WTC11 (cell line): ENCODE measurements around the gene USP38. TPM values are rescaled to one million over a fixed set of nuclear protein-coding genes. Genes with fewer than 3 reads are reported as not detected.
A peak's percentile ranks its signal among the peaks of the same experiment; 100 is the strongest.

Source experiments
- ATAC-seq: fragments of 200-7000 bp; cut with Tn5 transposase; 2 replicates; pipeline ENCODE4 v1.10.0; 2021; ENCODE audit warnings: mild to moderate bottlenecking, moderate library complexity
- CTCF ChIA-PET: fragments of 300-600 bp; sonication (Branson Sonifier 250); formaldehyde crosslinking; loops from one replicate; lab custom pipeline; 2021; ENCODE audit warnings: antibody characterized with exemption; lab: Charles Lee
- POLR2A ChIA-PET: fragments of 350-600 bp; sonication (Branson Sonifier 250); formaldehyde crosslinking; loops from one replicate; lab custom pipeline; 2021; ENCODE audit warnings: antibody characterized with exemption; lab: Charles Lee
- DNase-seq: peaks from one replicate; pipeline ENCODE4 v3.0.0; 2021; ENCODE audit warnings: low spot score
- H3K27ac Mint-ChIP-seq: 2 replicates; pipeline ENCODE4 v1.8.0; 2021; ENCODE audit warnings: mixed read lengths
- H3K27me3 Mint-ChIP-seq: 2 replicates; pipeline ENCODE4 v1.8.0; 2021; ENCODE audit warnings: low read depth, mild to moderate bottlenecking, moderate library complexity, mixed read lengths
- H3K36me3 Mint-ChIP-seq: 2 replicates; pipeline ENCODE4 v1.8.0; 2021; ENCODE audit warnings: mixed read lengths
- H3K4me1 Mint-ChIP-seq: 2 replicates; pipeline ENCODE4 v1.8.0; 2022; ENCODE audit warnings: mixed read lengths
- H3K4me3 Mint-ChIP-seq: 2 replicates; pipeline ENCODE4 v1.8.0; 2021; ENCODE audit warnings: mild to moderate bottlenecking, moderate library complexity, mixed read lengths
- H3K9me3 Mint-ChIP-seq: 2 replicates; pipeline ENCODE4 v1.8.0; 2021; ENCODE audit warnings: mixed read lengths
- AFF4 ChIP-seq: sonication (generic); formaldehyde crosslinking; IDR thresholded peaks from 2 replicates; pipeline ENCODE4 v1.8.1; 2023; ENCODE audit warnings: mild to moderate bottlenecking, missing genetic modification reagents, borderline replicate concordance
- E2F1 ChIP-seq: sonication (generic); formaldehyde crosslinking; IDR thresholded peaks from 2 replicates; pipeline ENCODE4 v1.8.0; 2022; ENCODE audit warnings: mild to moderate bottlenecking, missing genetic modification reagents
- ESRRA ChIP-seq: sonication (generic); formaldehyde crosslinking; IDR thresholded peaks from 2 replicates; pipeline ENCODE4 v1.8.1; 2022; ENCODE audit warnings: mild to moderate bottlenecking, missing genetic modification reagents, borderline replicate concordance
- FOXK1 ChIP-seq: sonication (generic); formaldehyde crosslinking; IDR thresholded peaks from 2 replicates; pipeline ENCODE4 v1.8.0; 2022; ENCODE audit warnings: mild to moderate bottlenecking, moderate library complexity, missing genetic modification reagents
- FOXP4 ChIP-seq: sonication (generic); formaldehyde crosslinking; IDR thresholded peaks from 2 replicates; pipeline ENCODE4 v1.8.0; 2022; ENCODE audit warnings: mild to moderate bottlenecking, missing genetic modification reagents
- IRF2 ChIP-seq: sonication (generic); formaldehyde crosslinking; IDR thresholded peaks from 2 replicates; pipeline ENCODE4 v1.8.0; 2022; ENCODE audit warnings: low read depth, missing genetic modification reagents, borderline replicate concordance
- JAZF1 ChIP-seq: fragments of 250-450 bp; sonication (Bioruptor Pico); IDR thresholded peaks from 2 replicates; pipeline ENCODE4 v1.9.0; 2021; ENCODE audit warnings: moderate library complexity, mild to moderate bottlenecking, inconsistent platforms
- MAX ChIP-seq: sonication (generic); formaldehyde crosslinking; IDR thresholded peaks from 2 replicates; pipeline ENCODE4 v1.8.0; 2022; ENCODE audit warnings: mild to moderate bottlenecking, missing genetic modification reagents
- NFATC4 ChIP-seq: fragments of 250-450 bp; sonication (Bioruptor Pico); IDR thresholded peaks from 2 replicates; pipeline ENCODE4 v1.9.0; 2021; ENCODE audit warnings: mild to moderate bottlenecking
- NFYB ChIP-seq: sonication (generic); formaldehyde crosslinking; conservative IDR thresholded peaks from 2 replicates; pipeline ENCODE4 v1.8.0; 2022; ENCODE audit warnings: low read depth, missing genetic modification reagents
- RELA ChIP-seq: sonication (generic); formaldehyde crosslinking; IDR thresholded peaks from 2 replicates; pipeline ENCODE4 v1.8.1; 2022; ENCODE audit warnings: missing genetic modification reagents, mild to moderate bottlenecking, borderline replicate concordance
- SMAD4 ChIP-seq: sonication (generic); formaldehyde crosslinking; IDR thresholded peaks from 2 replicates; pipeline ENCODE4 v1.8.0; 2022; ENCODE audit warnings: mild to moderate bottlenecking, missing genetic modification reagents
- SOX15 ChIP-seq: fragments of 250-450 bp; sonication (Bioruptor Pico); IDR thresholded peaks from 2 replicates; pipeline ENCODE4 v1.9.0; 2021; ENCODE audit warnings: mild to moderate bottlenecking
- TEAD4 ChIP-seq: sonication (generic); formaldehyde crosslinking; IDR thresholded peaks from 2 replicates; pipeline ENCODE4 v1.8.0; 2022; ENCODE audit warnings: mild to moderate bottlenecking, missing genetic modification reagents
- USF1 ChIP-seq: sonication (generic); formaldehyde crosslinking; IDR thresholded peaks from 2 replicates; pipeline ENCODE4 v1.8.0; 2022; ENCODE audit warnings: mild to moderate bottlenecking, missing genetic modification reagents
- ZNF121 ChIP-seq: sonication (generic); formaldehyde crosslinking; IDR thresholded peaks from 2 replicates; pipeline ENCODE4 v1.8.0; 2023; ENCODE audit warnings: missing genetic modification reagents
- ZNF219 ChIP-seq: sonication (generic); formaldehyde crosslinking; IDR thresholded peaks from 2 replicates; pipeline ENCODE4 v1.8.0; 2023; ENCODE audit warnings: missing genetic modification reagents, mild to moderate bottlenecking, borderline replicate concordance
- ZNF317 ChIP-seq: sonication (generic); formaldehyde crosslinking; IDR thresholded peaks from 2 replicates; pipeline ENCODE4 v1.8.1; 2023; ENCODE audit warnings: low read depth, mild to moderate bottlenecking, moderate library complexity, missing genetic modification reagents, borderline replicate concordance
- total RNA-seq: library from RNA; stranded (reverse); gene quantifications from 3 replicates; pipeline ENCODE4 v1.2.3, GENCODE V29; 2021
- TF ChIP-seq, protein P1 (sequence below): sonication (generic); formaldehyde crosslinking; IDR thresholded peaks from 2 replicates; pipeline ENCODE4 v1.8.1; 2023; ENCODE audit warnings: mild to moderate bottlenecking, moderate library complexity, missing genetic modification reagents

The USP38 gene
- total RNA-seq, 1 experiment from 2014 or later: 10.3 TPM

GRCh38 chr4:143253166-143253565 lies 68.4 kb downstream of the USP38 start (continued):
- no peak for TF ChIP-seq FOXP4 (CRISPR knock-in tag)
- TF ChIP-seq NFATC4: no peak
- no peak for TF ChIP-seq ESRRA (CRISPR knock-in tag)
- TF ChIP-seq MAX (CRISPR knock-in tag): no peak
- no peak for TF ChIP-seq E2F1 (CRISPR knock-in tag)
- TF ChIP-seq NFYB: no peak

DNA sequence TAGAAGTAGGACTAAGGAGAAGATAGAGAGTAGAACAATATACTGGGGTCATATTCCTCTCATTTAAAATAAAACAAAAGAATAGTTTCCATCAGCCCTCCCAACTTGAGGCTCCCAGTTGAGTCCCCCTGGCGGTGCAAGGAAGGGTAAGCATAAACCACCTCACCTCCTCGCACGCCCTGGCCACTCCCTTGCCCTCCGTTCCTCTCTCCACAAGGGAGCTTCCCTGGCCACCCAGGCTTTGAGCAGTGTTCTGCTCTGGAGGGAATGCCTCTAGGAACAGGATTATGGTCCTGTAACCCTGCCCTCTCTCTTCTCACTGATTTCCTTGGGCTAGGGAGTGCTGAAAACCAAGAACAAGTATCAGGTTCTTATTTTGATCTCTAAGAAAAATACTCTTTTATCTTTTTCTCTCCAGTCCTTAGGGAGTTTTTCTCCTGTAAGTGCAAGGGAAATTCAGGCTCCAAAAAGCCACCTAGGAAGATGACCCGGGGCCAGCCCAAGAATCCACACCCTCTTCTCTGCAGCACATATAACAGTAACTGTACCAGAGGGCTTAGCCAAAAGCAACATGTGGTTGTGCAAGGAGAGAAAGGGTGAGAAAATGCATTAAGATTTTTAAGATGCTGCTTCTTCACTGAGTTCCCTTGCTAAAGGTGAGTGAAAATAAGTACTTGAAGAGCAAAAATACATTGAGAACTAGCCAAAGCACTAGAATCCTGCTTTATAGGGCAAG lies 69.9 kb downstream of the USP38 start:
- no peak overlapping the region for H3K27ac Mint-ChIP-seq
- CTCF ChIA-PET: interaction anchor here (0.6 to 1.0 kb wide), 6 partner anchors 9 to 681 kb away, joined by 3 to 9 read pairs (median 4); no protein-coding TSS in a partner anchor
- H3K4me3 Mint-ChIP-seq: no peak overlapping the region
- H3K9me3 Mint-ChIP-seq: peaks cover 5% of the 10 kb centered on the region; the same call in 1 of the 2 replicates
- peak; percentile 56 for DNase-seq
- POLR2A ChIA-PET: interaction anchor here (0.5 kb wide), 1 partner anchor 110 kb away, joined by 5 read pairs; no protein-coding TSS in a partner anchor
- peaks cover 29% of the 10 kb centered on the region for H3K4me1 Mint-ChIP-seq
- no peaks in the 10 kb centered on the region for H3K36me3 Mint-ChIP-seq
- TF ChIP-seq RELA (CRISPR knock-in tag): no peak
- TF ChIP-seq IRF2 (CRISPR knock-in tag): no peak
- no peak for TF ChIP-seq AFF4
- TF ChIP-seq ZNF317: no peak
- no peak for TF ChIP-seq SMAD4 (CRISPR knock-in tag)
- TF ChIP-seq TEAD4: no peak
- no peak for TF ChIP-seq USF1 (CRISPR knock-in tag)
- TF ChIP-seq JAZF1 (CRISPR knock-in tag): no peak
- no peak for TF ChIP-seq SOX15 (CRISPR knock-in tag)
- TF ChIP-seq ZNF219 (CRISPR knock-in tag): no peak
- TF ChIP-seq ZNF121 (CRISPR knock-in tag): no peak
- TF ChIP-seq FOXK1 (CRISPR knock-in tag): no peak
- TF ChIP-seq, protein P1, sequence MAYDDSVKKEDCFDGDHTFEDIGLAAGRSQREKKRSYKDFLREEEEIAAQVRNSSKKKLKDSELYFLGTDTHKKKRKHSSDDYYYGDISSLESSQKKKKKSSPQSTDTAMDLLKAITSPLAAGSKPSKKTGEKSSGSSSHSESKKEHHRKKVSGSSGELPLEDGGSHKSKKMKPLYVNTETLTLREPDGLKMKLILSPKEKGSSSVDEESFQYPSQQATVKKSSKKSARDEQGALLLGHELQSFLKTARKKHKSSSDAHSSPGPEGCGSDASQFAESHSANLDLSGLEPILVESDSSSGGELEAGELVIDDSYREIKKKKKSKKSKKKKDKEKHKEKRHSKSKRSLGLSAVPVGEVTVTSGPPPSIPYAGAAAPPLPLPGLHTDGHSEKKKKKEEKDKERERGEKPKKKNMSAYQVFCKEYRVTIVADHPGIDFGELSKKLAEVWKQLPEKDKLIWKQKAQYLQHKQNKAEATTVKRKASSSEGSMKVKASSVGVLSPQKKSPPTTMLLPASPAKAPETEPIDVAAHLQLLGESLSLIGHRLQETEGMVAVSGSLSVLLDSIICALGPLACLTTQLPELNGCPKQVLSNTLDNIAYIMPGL (CRISPR knock-in tag): no peak
- ATAC-seq: peak; percentile 100
- no peaks in the 10 kb centered on the region; the same call in 1 of the 2 replicates for H3K27me3 Mint-ChIP-seq
